HCT116 (cell line): ENCODE results near the gene TMTC1. TPM values are rescaled to one million over a fixed set of nuclear protein-coding genes. Genes with fewer than 3 reads are reported as not detected.

ENCODE experiments used
- ATAC-seq: fragments of 200-7000 bp; cut with Tn5 transposase; 2 replicates; pipeline ENCODE4 v1.9.1; 2020; ENCODE audit warnings: mild to moderate bottlenecking, moderate library complexity
- BruUV-seq: library from RNA; stranded (reverse); fragments of 400-500 nt; replicated peaks from 2 replicates; lab custom pipeline; 2021; lab: Mats Ljungman, UMichigan
- CTCF ChIA-PET: fragments of 300-600 bp; sonication (Branson Sonifier 250); formaldehyde crosslinking; loops from one replicate; lab custom pipeline; 2021; ENCODE audit warnings: antibody characterized with exemption; lab: Charles Lee
- POLR2A ChIA-PET: fragments of 300-600, 350-600 bp; sonication (Branson Sonifier 250); formaldehyde crosslinking; loops from one replicate; lab custom pipeline; 2021; ENCODE audit warnings: antibody characterized with exemption; lab: Charles Lee
- RAD21 ChIA-PET, 2 experiments: fragments of 300-600 bp; sonication (Branson Sonifier 250); formaldehyde crosslinking; loops; one replicate each; lab custom pipeline; 2023; ENCODE audit warnings: low total read pairs in 2 of 2; ENCODE audit not compliant: uncharacterized antibody in 2 of 2, unreplicated experiment in 2 of 2, low non-redundant PET in 1 of 2; lab: Charles Lee
- DNase-seq: peaks from one replicate; pipeline ENCODE4 v3.0.0-alpha.2; 2010; ENCODE audit warnings: low read depth, low spot score
- H2AFZ ChIP-seq: fragments of 200-600 bp; shearing (Covaris generic), sonication (generic); 2 replicates; pipeline ENCODE4 v1.6.1; 2017; ENCODE audit warnings: low read depth, mixed run types, mixed read lengths, antibody characterized with exemption, low read length; ENCODE audit not compliant: poor library complexity, severe bottlenecking
- H3K27ac ChIP-seq: 2 replicates; pipeline ENCODE4 v1.5.1; 2012; ENCODE audit warnings: low read depth, low read length
- H3K27me3 ChIP-seq: fragments of 200-600 bp; sonication (generic); 2 replicates; pipeline ENCODE4 v1.6.1; 2016; ENCODE audit warnings: mixed run types, low read length, mixed read lengths; ENCODE audit not compliant: insufficient read depth
- H3K36me3 ChIP-seq, 2 experiments: fragments of 200-500 bp in 1 of 2; fragments of 200-600 bp in 1 of 2; sonication (Bioruptor generic) in 1 of 2; sonication (generic) in 1 of 2; 2 replicates each; pipeline versions ENCODE4 v1.5.1 to v1.6.1; 2014 to 2016; ENCODE audit warnings: low read length in 2 of 2, inconsistent platforms in 1 of 2, mixed read lengths in 1 of 2, mixed run types in 1 of 2; ENCODE audit not compliant: insufficient read depth in 2 of 2, control insufficient read depth in 1 of 2
- H3K4me1 ChIP-seq, 2 experiments: fragments of 200-600 bp in 1 of 2; sonication (generic) in 1 of 2; 2 replicates each; pipeline versions ENCODE4 v1.5.1 to v1.6.1; 2012 to 2017; ENCODE audit warnings: low read length in 2 of 2, inconsistent platforms in 1 of 2, mild to moderate bottlenecking in 1 of 2, mixed read lengths in 1 of 2, mixed run types in 1 of 2, moderate library complexity in 1 of 2; ENCODE audit not compliant: insufficient read depth in 2 of 2, control insufficient read depth in 1 of 2
- H3K4me2 ChIP-seq: fragments of 200-600 bp; sonication (generic); 2 replicates; pipeline ENCODE4 v1.6.1; 2017; ENCODE audit warnings: mixed run types, low read length, mixed read lengths
- H3K4me3 ChIP-seq, 2 experiments: fragments of 200-600 bp in 1 of 2; sonication (generic) in 1 of 2; replicated peaks in 1 of 2; 2 replicates each; pipeline ENCODE4 v1.5.1; 2011 to 2016; ENCODE audit warnings: low read length in 2 of 2, control low read depth in 1 of 2, low read depth in 1 of 2, mild to moderate bottlenecking in 1 of 2, mixed read lengths in 1 of 2, mixed run types in 1 of 2
- H3K79me2 ChIP-seq: fragments of 200-600 bp; sonication (generic); 2 replicates; pipeline ENCODE4 v1.6.1; 2017; ENCODE audit warnings: mild to moderate bottlenecking, mixed run types, low read length, moderate library complexity, mixed read lengths; ENCODE audit not compliant: insufficient read depth
- H3K9ac ChIP-seq: fragments of 200-600 bp; sonication (generic); 2 replicates; pipeline ENCODE4 v1.6.1; 2016; ENCODE audit warnings: low read length, mixed read lengths
- H3K9me2 ChIP-seq: fragments of 200-600 bp; sonication (generic), shearing (Covaris generic); 2 replicates; pipeline ENCODE4 v1.6.1; 2017; ENCODE audit warnings: mixed run types, mild to moderate bottlenecking, moderate library complexity; ENCODE audit not compliant: insufficient read depth
- H3K9me3 ChIP-seq, 2 experiments: fragments of 200-500 bp in 1 of 2; fragments of 200-600 bp in 1 of 2; sonication (Bioruptor generic) in 1 of 2; sonication (generic) in 1 of 2; 2 replicates each; pipeline ENCODE4 v1.6.1; 2014 to 2017; ENCODE audit warnings: low read length in 2 of 2, mixed read lengths in 2 of 2, inconsistent platforms in 1 of 2, low read depth in 1 of 2, mild to moderate bottlenecking in 1 of 2, mixed run types in 1 of 2, moderate library complexity in 1 of 2; ENCODE audit not compliant: control insufficient read depth in 1 of 2, insufficient read depth in 1 of 2
- H4K20me1 ChIP-seq: fragments of 200-600 bp; sonication (generic), shearing (Covaris generic); 2 replicates; pipeline ENCODE4 v1.6.1; 2017; ENCODE audit warnings: mixed run types, mild to moderate bottlenecking, moderate library complexity; ENCODE audit not compliant: insufficient read depth
- CBX3 ChIP-seq: IDR thresholded peaks from 2 replicates; pipeline ENCODE4 v1.6.1; 2012; ENCODE audit warnings: low read depth
- EZH2 ChIP-seq: fragments of 200-600 bp; sonication (generic); IDR thresholded peaks from 2 replicates; pipeline ENCODE4 v1.6.1; 2017; ENCODE audit warnings: antibody characterized with exemption, mixed run types
- FOSL1 ChIP-seq: IDR thresholded peaks from 2 replicates; pipeline ENCODE4 v1.6.1; 2012; ENCODE audit warnings: low read depth
- SIN3A ChIP-seq: IDR thresholded peaks from 2 replicates; pipeline ENCODE4 v1.6.1; 2012; ENCODE audit warnings: low read depth
- SP1 ChIP-seq: IDR thresholded peaks from 2 replicates; pipeline ENCODE4 v1.6.1; 2012; ENCODE audit warnings: low read depth
- intact Hi-C: fragments of 100-400 bp; cut with micrococcal nuclease; formaldehyde crosslinking; loops from 2 replicates; pipeline ENCODE4 v1.10.0; 2022
- total RNA-seq: library from RNA; stranded (reverse); gene quantifications from one replicate; pipeline ENCODE4 v1.2.1, GENCODE V29; 2021; ENCODE audit not compliant: unreplicated experiment
- TF ChIP-seq, protein P1 (sequence below): IDR thresholded peaks from 2 replicates; pipeline ENCODE4 v1.6.1; 2012
- TF ChIP-seq, protein P2 (sequence below), 3 experiments: fragments of 200-600 bp in 1 of 3; sonication (generic) in 1 of 3; IDR thresholded peaks in 2 of 3; conservative IDR thresholded peaks in 1 of 3; 2 replicates each; pipeline ENCODE4 v1.5.1; 2012 to 2017; ENCODE audit warnings: low read depth in 2 of 3, low read length in 2 of 3, antibody characterized with exemption in 1 of 3, borderline replicate concordance in 1 of 3, control low read depth in 1 of 3, mild to moderate bottlenecking in 1 of 3, mixed read lengths in 1 of 3, mixed run types in 1 of 3, moderate library complexity in 1 of 3; ENCODE audit not compliant: insufficient read depth in 1 of 3
- TF ChIP-seq, protein P3 (sequence below): IDR thresholded peaks from 2 replicates; pipeline ENCODE4 v1.6.1; 2012

Gene TMTC1
- total RNA-seq, 1 experiment from 2014 or later, result 2.0 TPM

DNA sequence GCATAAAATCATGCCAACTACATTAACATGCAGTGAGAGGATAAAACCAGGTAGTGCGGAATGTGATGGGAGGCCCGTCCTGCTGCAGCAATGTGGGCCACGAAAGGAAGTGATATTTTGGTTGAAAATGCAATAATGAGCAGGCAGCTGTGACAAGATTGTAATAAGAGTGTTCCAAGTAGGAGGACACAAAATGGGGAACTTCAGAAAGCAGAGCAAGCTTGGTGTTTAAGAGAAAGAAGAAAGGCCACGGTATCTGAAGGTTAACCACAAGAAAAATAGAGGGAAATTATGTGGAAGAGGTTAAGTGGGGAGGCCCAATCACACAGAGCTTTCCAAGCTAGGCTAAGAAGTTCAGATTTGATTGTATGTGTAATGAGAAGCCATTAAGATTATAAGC lies 320.5 kb downstream of the TMTC1 start:
- Histone ChIP-seq H3K27me3 (no peaks in the 10 kb centered on the region), H3K4me2 (no peak overlapping the region), H3K9me2 (no peaks in the 10 kb centered on the region), H3K9me3 (no peaks in the 10 kb centered on the region), H3K36me3 (no peaks in the 10 kb centered on the region), H3K4me3 (no peak overlapping the region), H3K79me2 (no peaks in the 10 kb centered on the region), H4K20me1 (no peaks in the 10 kb centered on the region), H3K9ac (no peak overlapping the region), H3K27ac (no peak overlapping the region), H3K4me1 (no peaks in the 10 kb centered on the region), H2AFZ (no peak overlapping the region)
- POLR2A ChIA-PET, result no interaction called here
- DNase-seq, result no peak
- TF ChIP-seq, protein P1, sequence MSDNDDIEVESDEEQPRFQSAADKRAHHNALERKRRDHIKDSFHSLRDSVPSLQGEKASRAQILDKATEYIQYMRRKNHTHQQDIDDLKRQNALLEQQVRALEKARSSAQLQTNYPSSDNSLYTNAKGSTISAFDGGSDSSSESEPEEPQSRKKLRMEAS, result no peak
- no peak for TF ChIP-seq FOSL1
- TF ChIP-seq CBX3, result no peak
- intact Hi-C loops, result no loop called here
- no TSS peak for BruUV-seq
- ATAC-seq, result no peak
- RAD21 ChIA-PET, result no interaction called here
- CTCF ChIA-PET, result no interaction called here

DNA sequence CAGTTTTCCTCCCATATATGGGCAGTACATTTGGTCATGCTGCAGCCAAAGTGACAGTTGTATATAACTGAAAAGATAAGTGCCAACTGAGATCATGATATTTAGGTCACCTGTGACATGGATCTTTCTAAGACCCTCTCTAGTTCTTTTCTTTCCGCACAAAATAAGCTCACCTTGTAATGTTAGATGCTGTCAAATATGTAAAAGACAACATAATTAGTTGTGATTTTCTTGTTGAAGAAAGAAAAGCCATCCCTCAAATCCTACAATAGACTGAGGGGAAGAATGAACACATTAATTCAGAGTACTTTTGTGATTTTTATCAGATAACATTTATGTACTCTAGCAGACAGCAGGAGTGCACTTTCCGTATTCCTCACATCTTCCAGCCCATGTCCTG lies 323.7 kb downstream of the TMTC1 start:
- ChIA-PET POLR2A (no interaction called here), CTCF (no interaction called here), RAD21 (no interaction called here)
- no peak for TF ChIP-seq CBX3
- no peak for TF ChIP-seq EZH2
- TF ChIP-seq, protein P2, sequence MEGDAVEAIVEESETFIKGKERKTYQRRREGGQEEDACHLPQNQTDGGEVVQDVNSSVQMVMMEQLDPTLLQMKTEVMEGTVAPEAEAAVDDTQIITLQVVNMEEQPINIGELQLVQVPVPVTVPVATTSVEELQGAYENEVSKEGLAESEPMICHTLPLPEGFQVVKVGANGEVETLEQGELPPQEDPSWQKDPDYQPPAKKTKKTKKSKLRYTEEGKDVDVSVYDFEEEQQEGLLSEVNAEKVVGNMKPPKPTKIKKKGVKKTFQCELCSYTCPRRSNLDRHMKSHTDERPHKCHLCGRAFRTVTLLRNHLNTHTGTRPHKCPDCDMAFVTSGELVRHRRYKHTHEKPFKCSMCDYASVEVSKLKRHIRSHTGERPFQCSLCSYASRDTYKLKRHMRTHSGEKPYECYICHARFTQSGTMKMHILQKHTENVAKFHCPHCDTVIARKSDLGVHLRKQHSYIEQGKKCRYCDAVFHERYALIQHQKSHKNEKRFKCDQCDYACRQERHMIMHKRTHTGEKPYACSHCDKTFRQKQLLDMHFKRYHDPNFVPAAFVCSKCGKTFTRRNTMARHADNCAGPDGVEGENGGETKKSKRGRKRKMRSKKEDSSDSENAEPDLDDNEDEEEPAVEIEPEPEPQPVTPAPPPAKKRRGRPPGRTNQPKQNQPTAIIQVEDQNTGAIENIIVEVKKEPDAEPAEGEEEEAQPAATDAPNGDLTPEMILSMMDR (IDR thresholded peaks at IDR 0.05 in 2 of 3, conservative IDR thresholded peaks at IDR 0.05 in 1 of 3; ENCODE audit: borderline replicate concordance in 1 of 3, insufficient read depth in 1 of 3, low read depth in 2 of 3, low read length in 2 of 3), result no peak
- TF ChIP-seq SP1, result no peak
- no peak for TF ChIP-seq SIN3A
- TF ChIP-seq, protein P3, sequence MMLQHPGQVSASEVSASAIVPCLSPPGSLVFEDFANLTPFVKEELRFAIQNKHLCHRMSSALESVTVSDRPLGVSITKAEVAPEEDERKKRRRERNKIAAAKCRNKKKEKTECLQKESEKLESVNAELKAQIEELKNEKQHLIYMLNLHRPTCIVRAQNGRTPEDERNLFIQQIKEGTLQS, result no peak
- BruUV-seq, result no TSS peak
- H3K9me3 ChIP-seq, result no peaks in the 10 kb centered on the region
- H3K4me1 ChIP-seq, result no peaks in the 10 kb centered on the region
- H3K27ac ChIP-seq, result no peak overlapping the region
- H3K9me2 ChIP-seq, result no peaks in the 10 kb centered on the region
- no peaks in the 10 kb centered on the region for H4K20me1 ChIP-seq
- ATAC-seq (no peak), DNase-seq (no peak)
- H3K4me2 ChIP-seq, result no peak overlapping the region
- no peak overlapping the region for H3K4me3 ChIP-seq
- no peaks in the 10 kb centered on the region for H3K27me3 ChIP-seq
- intact Hi-C loops, result no loop called here
- H2AFZ ChIP-seq, result no peak overlapping the region
- H3K9ac ChIP-seq, result no peak overlapping the region
- no peaks in the 10 kb centered on the region for H3K79me2 ChIP-seq
- H3K36me3 ChIP-seq, result no peaks in the 10 kb centered on the region
